PC-3 (cell line): ENCODE measurements around the gene PIEZO2.

Source experiments
- CTCF ChIP-seq: fragments of 300-600 bp; sonication (generic); conservative IDR thresholded peaks from 2 replicates; pipeline ENCODE4 v1.5.1; 2017; ENCODE audit warnings: antibody characterized with exemption, low read depth, mild to moderate bottlenecking, low read length
- EZH2phosphoT487 ChIP-seq: fragments of 300-600 bp; sonication (generic); IDR thresholded peaks from 2 replicates; pipeline ENCODE4 v1.6.1; 2018; ENCODE audit warnings: mild to moderate bottlenecking, antibody characterized with exemption, low read length, borderline replicate concordance

GRCh38 chr18:10936176-10937053 is 213.0 kb downstream of the PIEZO2 start:
- no peak for TF ChIP-seq EZH2phosphoT487
- TF ChIP-seq CTCF, result no peak
